CD4-positive, alpha-beta T cell treated with Interleukin-12 subunit alpha and Interleukin-12 subunit beta, for 1 hour (primary cell): ENCODE data around the gene SUPT20HL1.
"Not testable (repeated sequence)": the region's sequence is repeated elsewhere in the genome, so short reads cannot be mapped to it uniquely, and the experiment has no call there.

Experiments used
- DNase-seq: peaks from one replicate; pipeline ENCODE4 v3.0.0-alpha.2; 2020

Gene SUPT20HL1

DNA sequence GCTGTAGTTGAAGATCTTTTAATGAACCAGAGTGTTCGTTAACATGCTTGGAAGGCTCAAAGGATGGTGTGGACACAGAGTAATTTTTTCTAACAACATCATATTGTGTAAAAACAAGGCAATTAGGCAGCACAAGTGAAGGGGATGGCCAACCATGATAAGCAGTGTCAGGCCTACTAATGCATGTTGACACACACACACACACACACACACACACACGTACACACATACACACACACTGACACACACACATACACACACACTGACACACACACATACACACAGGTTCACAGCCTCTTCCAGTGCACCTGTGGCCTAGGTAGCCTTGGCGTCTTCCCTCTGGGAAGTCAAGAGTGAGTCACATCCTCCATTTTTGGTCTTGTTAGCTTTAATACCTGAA is at the start of gene SUPT20HL1:
Gene SUPT20HL1 (plus strand): TSS at position 368 of the 400 bp plus-strand sequence. CDS start 2,122 bp downstream, outside the sequence.
- no peak for DNase-seq

GRCh38 chrX:24310916-24311315 is 49.5 kb upstream of the SUPT20HL1 start:
- DNase-seq: not testable (repeated sequence)

DNA sequence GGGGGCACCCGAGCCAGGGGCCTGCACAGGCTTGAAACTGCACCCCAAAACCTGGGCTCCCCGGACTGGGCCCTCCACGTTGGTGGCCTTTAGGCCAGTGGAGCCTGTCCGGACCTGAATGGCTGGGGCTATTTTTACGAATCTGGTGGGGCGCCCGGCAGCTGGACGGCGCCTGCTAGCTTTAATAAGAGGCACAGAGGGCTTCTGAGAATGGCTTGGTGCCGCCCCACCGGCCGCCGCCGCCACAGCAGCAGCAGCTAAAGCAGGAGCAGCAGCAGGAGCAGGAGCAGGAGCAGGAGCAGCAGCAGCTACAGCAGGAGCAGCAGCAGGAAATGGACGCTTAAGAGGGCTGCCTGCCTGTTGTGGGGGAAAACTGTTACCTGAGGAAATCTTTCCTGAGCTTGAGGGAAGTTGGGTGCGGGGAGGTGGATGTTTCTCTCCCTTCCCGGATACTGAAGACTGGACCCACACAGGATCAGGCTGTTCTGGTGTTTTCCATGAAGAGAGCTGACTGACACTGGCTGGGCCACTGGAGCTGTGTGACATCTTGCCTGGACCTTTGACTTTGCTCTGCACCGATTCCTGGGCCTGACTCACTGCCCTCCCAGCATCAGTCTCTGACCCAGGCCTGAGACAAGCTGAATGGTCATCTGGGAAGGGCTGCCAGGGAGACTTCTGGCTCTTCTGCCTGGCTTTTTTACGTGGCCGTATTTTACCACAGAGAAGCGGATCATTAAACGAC is 48.8 kb upstream of the SUPT20HL1 start:
- not testable (repeated sequence) for DNase-seq

- not testable (repeated sequence) for DNase-seq
Measured at GRCh38 chrX:24312249-24312607, 48.2 kb upstream of the SUPT20HL1 start.

GRCh38 chrX:24314019-24314635 is 46.3 kb upstream of the SUPT20HL1 start, which contains the start of gene SUPT20HL2:
SUPT20HL2 (minus strand) TSS chrX:24314069; CDS start chrX:24313315, 754 bp downstream.
- no peak for DNase-seq

GRCh38 chrX:24316111-24316510 is 44.3 kb upstream of the SUPT20HL1 start:
- no peak for DNase-seq

DNA sequence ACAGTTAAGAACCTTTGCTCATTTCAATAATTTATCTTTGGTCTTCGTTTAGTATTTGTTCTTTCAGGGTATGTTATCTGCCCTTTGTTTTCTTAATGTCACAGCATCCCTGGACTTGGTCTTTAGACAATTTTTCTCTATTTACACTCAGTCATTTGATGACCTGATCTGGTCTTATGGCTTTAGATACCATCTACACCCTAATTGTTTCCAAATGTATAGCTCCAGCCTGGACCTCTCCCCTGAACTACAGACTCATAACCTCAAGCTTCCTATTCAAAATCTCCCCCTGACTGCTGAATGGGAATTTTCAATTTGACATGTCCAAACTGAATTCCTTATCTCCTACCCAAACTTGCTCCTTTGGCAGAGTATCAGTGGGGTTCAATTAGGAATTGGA is 42.9 kb upstream of the SUPT20HL1 start:
- no peak for DNase-seq

DNA sequence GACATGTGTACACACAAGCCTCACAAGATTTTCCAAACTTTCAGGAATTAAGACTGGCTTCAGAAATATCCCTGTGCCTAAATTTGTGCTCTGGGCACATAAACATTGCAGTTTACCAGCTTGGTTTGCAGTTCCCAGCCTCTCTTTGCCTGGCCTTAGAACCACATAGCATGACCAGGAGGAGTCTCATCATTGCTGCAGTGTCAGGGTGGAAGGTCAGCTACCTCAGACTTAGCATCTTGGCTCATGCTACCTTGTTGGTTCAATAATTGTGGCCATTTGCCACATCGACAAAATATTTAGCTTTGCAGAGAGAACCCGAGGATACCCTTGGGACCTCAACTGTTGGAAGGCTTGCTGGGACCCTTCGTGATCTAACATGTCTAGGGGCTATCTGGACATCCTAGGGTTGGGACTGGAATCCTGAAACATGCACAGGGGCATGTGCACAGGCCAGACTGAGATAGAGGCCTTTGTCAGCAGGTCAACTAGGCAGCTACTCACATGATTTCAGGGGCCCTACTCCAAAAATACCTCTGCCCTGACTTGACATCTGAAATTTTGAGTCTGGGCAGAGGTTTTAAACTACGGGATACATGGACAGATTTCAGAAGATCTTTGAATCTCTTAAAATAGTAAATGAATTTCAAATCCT is 38.6 kb upstream of the SUPT20HL1 start:
- no peak for DNase-seq

GRCh38 chrX:24325231-24325630 is 35.2 kb upstream of the SUPT20HL1 start:
- DNase-seq: no peak

GRCh38 chrX:24332878-24333277 is 27.6 kb upstream of the SUPT20HL1 start:
- DNase-seq: no peak

DNA sequence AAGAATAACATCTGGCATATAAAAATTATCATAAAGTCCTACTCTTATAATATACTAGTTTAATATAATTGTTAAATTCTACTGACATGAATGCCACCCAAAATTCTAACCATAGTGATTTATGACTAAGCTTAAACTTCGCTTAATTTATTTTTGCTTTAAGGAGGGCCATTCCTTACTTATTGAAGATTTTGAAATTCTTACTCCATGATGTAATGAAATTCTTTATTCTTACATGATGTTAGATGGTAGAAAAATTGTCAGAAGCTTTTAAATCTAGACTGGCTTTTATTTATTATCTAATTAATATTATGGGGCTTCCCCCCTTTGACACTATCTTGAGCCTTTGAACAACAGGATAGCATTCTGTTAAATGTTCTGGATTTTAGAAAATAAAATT is 27.1 kb upstream of the SUPT20HL1 start:
- DNase-seq: no peak

GRCh38 chrX:24334461-24334860 is 26.0 kb upstream of the SUPT20HL1 start:
- no peak for DNase-seq

DNA sequence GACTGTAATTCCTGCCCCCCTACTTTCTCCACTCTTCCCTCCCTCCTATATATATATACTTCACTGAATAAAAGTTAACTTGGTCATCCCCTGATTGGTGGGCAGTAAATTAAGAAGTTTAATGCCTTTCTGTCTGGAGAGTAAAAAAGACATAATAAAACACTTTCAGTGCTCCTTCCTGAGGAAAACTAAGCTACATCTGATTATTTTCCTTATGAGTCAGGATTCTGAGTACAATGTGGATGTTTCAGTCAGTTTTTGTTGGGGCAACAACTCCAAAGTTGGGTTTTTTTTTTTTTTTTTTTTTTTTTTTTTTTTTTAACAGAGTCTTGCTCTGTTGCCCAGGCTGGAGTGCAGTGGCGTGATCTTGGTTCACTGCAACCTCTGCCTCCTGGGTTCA is 24.6 kb upstream of the SUPT20HL1 start:
- no peak for DNase-seq

DNA sequence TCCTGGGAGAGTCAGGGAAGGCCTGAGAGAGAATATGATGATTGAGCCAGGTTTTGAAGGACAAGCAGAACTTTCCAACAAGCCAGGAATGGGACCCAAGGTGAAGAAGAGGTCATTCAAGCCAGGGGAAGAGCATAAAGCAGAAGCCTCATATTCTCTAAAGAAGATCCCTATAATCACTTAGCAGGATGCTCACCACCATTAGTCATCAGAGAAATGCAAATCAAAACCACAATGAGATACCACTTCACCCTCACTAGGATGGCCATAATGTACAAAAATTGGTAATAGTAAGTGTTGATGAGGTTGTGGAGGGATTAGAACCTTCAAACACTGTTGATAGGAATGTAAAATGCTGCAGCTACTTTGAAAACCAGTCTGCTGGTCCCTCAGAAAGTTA is 20.5 kb upstream of the SUPT20HL1 start:
- no peak for DNase-seq

GRCh38 chrX:24340501-24340900 is 19.9 kb upstream of the SUPT20HL1 start:
- no peak for DNase-seq

DNA sequence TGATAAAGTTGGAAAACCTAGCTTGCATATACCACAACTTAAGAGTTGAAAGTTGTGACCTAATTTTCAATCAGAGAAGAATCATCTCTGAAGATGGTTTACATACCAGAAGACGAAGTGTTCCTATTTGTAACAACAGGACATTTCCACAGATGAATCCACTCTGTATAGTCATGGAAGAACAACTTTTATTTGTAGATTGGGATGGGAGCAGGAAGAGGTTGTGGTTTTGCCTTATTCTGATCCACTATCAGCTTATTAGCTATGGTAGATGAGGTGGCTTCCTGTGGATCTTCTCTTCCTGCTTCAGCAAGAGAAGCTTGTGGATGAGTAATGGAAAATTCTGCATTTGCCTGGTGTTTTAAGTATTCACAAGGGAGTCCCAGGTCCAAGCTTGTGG is 18.6 kb upstream of the SUPT20HL1 start:
- no peak for DNase-seq

DNA sequence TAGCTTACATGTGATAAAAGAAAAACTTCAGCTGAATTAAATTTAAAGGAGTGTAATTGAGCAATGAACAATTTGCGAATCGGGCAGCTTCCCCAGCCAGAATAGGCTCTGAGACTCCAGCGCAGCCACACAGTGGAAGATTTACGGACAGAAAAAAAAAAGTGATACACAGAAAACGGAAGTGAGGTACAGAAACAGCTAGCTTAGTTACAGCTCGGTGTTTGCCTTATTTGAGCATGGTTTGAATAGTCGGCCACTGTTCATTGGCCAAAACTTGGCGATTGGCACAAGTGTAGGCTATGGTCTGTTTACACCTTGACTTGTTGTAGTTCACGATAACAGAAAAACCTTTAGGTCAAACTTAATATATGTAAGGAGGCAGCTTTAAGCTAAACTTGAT is 16.7 kb upstream of the SUPT20HL1 start:
- DNase-seq: no peak

DNA sequence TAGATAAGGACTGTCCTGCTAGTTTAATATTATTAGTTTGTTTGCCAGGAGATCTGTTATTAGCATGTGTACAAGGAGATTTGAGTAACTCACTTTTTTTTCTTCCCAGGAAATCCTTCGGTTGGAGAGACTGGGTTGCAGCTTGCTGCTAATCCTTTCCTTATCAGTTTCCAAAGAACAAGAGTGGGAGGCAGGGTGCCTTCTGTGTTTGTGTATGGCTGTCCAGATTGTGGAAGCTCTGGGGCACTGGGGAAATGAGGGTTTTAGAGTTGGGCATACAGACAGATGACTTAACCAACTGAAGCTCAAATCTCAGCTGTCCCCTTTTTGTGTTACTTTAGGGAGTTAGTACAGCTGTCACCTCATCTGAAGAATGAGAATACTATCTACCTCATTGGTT is 12.6 kb upstream of the SUPT20HL1 start:
- no peak for DNase-seq

DNA sequence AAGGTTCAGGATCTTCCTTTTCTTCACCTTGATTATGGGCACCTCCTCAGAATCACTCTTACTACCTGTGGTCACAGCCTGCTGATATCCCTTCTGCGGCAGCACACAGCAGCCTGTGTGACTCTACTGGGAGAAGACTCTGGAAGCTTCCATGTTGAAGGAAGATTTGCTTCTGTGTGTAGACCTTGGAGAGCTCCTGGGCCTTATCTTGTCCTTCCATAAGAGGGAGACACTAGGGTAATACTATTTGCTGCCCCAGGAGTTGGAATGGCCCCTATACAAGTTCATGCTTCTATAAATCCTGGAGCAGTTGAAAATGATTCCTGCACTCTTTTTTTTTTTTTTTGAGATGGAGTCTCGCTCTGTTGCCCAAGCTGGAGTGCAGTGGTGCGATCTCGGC is 10.2 kb upstream of the SUPT20HL1 start:
- DNase-seq: no peak

DNA sequence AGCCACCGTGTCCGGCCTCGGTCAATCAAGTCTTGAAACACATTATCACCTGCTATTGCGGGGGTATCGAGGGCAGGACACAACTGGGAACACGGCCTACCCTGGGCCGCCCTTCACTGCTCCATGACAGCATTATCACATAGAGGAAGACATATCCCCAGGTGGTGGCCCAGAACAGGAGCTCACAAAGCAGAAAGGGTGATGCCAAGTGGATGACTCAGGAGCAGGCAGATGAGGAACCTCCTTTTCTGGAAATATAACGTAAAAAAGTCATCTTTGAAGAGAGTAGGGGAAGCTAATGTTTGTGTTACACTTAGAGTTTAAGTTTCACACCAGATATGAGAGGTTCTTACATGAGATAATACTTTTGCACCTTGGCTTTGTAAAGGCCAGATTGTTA is 5.3 kb upstream of the SUPT20HL1 start:
- no peak for DNase-seq

GRCh38 chrX:24357106-24357505 is 3.3 kb upstream of the SUPT20HL1 start:
- DNase-seq: no peak

DNA sequence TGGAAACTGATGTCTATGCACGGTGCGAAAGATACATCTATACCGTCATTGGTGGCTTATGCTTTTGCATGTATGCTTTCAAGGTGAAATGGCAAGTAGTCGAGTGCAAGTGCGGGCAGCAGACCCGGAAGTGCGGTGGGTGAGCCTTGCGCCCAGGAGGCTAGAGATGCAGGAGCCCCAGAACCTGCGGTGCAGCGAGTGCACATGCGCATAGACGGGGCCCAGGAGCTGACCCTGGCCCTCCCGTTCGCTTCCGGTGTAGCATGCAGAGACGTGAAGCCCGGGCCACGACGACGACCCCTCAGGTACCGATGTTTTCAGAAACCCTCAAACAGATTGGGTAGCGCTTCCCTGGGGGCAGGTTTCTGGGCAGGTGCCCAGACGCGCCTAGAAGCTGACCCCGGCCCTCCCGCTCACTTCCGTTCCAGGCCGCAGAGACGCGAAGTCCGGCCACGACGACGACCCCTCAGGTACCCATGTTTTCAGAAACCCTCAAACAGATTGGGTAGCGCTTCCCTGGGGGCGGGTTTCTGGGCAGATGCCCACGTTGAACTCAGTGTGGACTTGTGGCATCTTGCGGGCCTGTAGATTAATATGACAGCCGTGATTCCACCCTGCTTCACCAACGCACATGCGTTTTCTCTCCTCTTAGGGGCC is 1.8 kb downstream of the SUPT20HL1 start:
- not testable (repeated sequence) for DNase-seq

- DNase-seq: not testable (repeated sequence)
Measured at GRCh38 chrX:24363432-24364181, 3.2 kb downstream of the SUPT20HL1 start.
